Osteoblast (primary cell): ENCODE results near the gene SDC1. TPM values are rescaled to one million over a fixed set of nuclear protein-coding genes. Genes with fewer than 3 reads are reported as not detected.

Source experiments
- DNase-seq: peaks from one replicate; pipeline ENCODE4 v3.0.0; 2011; ENCODE audit warnings: low spot score, mixed read lengths; ENCODE audit not compliant: insufficient read length; ENCODE audit errors: missing footprints
- H2AFZ ChIP-seq: 2 replicates; pipeline ENCODE4 v1.6.0; 2011; ENCODE audit warnings: mild to moderate bottlenecking, low read length
- H3K27ac ChIP-seq: 2 replicates; pipeline ENCODE4 v1.5.1; 2011; ENCODE audit warnings: mild to moderate bottlenecking, low read depth, low read length, moderate library complexity
- H3K27me3 ChIP-seq: 2 replicates; pipeline ENCODE4 v1.6.0; 2012; ENCODE audit warnings: mild to moderate bottlenecking, control low read depth, inconsistent platforms, low read length, moderate library complexity; ENCODE audit not compliant: insufficient read depth
- H3K36me3 ChIP-seq: 2 replicates; pipeline ENCODE4 v1.5.1; 2011; ENCODE audit warnings: mild to moderate bottlenecking, low read length, control low read depth, moderate library complexity; ENCODE audit not compliant: insufficient read depth
- H3K4me1 ChIP-seq: 2 replicates; pipeline ENCODE4 v1.5.1; 2011; ENCODE audit warnings: mild to moderate bottlenecking, low read length, control low read depth, moderate library complexity; ENCODE audit not compliant: insufficient read depth
- H3K4me2 ChIP-seq: 2 replicates; pipeline ENCODE4 v1.6.0; 2011; ENCODE audit warnings: mild to moderate bottlenecking, low read length; ENCODE audit not compliant: insufficient read depth
- H3K4me3 ChIP-seq: fragments of 200-600 bp; sonication (generic); 3 replicates; pipeline ENCODE4 v1.5.1; 2012; ENCODE audit warnings: mild to moderate bottlenecking, low read length, inconsistent platforms; ENCODE audit not compliant: insufficient read depth
- H3K79me2 ChIP-seq: 2 replicates; pipeline ENCODE4 v1.6.0; 2012; ENCODE audit warnings: mild to moderate bottlenecking, low read length, control low read depth, inconsistent platforms; ENCODE audit not compliant: insufficient read depth
- H3K9me3 ChIP-seq: 2 replicates; pipeline ENCODE4 v1.5.1; 2011; ENCODE audit warnings: low read depth, low read length, control low read depth
- H4K20me1 ChIP-seq: 2 replicates; pipeline ENCODE4 v1.6.0; 2012; ENCODE audit warnings: mild to moderate bottlenecking, low read length, control low read depth; ENCODE audit not compliant: insufficient read depth
- total RNA-seq: library from RNA; depleted of rRNA; stranded (reverse); fragments of >200 nt; gene quantifications from 2 replicates; pipeline ENCODE4 v1.2.3, GENCODE V29; 2012
- TF ChIP-seq, protein P1 (sequence below): IDR thresholded peaks from 2 replicates; pipeline ENCODE4 v1.5.1; 2011; ENCODE audit warnings: mild to moderate bottlenecking, low read depth, low read length, moderate library complexity; ENCODE audit errors: extremely low read depth

Gene SDC1
- total RNA-seq, 1 donor = 7.6 TPM

GRCh38 chr2:20229322-20230113, 4.6 kb upstream of the SDC1 start:
- H3K9me3 ChIP-seq = no peaks in the 10 kb centered on the region
- no peak overlapping the region for H3K4me2 ChIP-seq
- TF ChIP-seq, protein P1, sequence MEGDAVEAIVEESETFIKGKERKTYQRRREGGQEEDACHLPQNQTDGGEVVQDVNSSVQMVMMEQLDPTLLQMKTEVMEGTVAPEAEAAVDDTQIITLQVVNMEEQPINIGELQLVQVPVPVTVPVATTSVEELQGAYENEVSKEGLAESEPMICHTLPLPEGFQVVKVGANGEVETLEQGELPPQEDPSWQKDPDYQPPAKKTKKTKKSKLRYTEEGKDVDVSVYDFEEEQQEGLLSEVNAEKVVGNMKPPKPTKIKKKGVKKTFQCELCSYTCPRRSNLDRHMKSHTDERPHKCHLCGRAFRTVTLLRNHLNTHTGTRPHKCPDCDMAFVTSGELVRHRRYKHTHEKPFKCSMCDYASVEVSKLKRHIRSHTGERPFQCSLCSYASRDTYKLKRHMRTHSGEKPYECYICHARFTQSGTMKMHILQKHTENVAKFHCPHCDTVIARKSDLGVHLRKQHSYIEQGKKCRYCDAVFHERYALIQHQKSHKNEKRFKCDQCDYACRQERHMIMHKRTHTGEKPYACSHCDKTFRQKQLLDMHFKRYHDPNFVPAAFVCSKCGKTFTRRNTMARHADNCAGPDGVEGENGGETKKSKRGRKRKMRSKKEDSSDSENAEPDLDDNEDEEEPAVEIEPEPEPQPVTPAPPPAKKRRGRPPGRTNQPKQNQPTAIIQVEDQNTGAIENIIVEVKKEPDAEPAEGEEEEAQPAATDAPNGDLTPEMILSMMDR = no peak
- no peaks in the 10 kb centered on the region for H3K27me3 ChIP-seq
- no peaks in the 10 kb centered on the region for H4K20me1 ChIP-seq
- H3K79me2 ChIP-seq = no peaks in the 10 kb centered on the region
- H3K4me1 ChIP-seq = no peaks in the 10 kb centered on the region
- H3K36me3 ChIP-seq = no peaks in the 10 kb centered on the region
- no peak for DNase-seq
- no peak overlapping the region for H3K4me3 ChIP-seq
- no peak overlapping the region for H2AFZ ChIP-seq
- no peak overlapping the region for H3K27ac ChIP-seq

DNA sequence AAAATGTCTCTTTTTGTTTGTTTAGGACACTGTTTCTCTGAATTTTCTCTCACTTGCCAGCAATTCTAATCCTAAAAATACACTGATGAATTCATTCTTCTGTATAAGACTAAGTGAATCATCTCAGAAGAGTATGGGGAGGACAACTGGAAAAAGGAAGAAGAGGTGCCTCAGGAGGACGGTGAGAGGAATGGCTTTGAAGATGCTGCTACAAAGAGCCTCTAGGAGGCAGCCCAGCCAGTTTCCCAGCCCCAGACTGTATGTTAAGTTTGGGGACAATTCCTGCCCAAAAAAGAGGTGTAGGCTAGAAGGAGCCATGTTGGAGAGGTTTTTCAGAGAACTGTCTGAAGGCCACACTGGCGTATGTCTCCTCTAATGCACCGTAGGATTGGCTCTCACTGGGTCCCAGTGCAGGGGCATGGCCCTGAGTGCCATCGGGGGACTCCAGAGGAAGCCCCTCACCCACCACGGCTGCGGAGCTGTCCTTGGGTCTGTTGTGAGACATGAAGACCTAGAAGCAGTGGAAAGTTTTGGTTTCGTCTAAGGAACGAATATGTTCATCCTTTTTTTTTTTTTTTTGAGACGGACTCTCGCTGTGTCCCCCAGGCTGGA, 3.1 kb upstream of the SDC1 start:
- TF ChIP-seq, protein P1 = no peak
- Histone ChIP-seq H3K27ac (no peak overlapping the region), H3K36me3 (no peaks in the 10 kb centered on the region), H3K27me3 (no peaks in the 10 kb centered on the region), H3K4me3 (no peak overlapping the region), H3K4me1 (peaks cover 4% of the 10 kb centered on the region), H4K20me1 (no peaks in the 10 kb centered on the region), H3K79me2 (no peaks in the 10 kb centered on the region), H2AFZ (no peak overlapping the region), H3K4me2 (no peak overlapping the region), H3K9me3 (no peaks in the 10 kb centered on the region)
- DNase-seq = no peak

GRCh38 chr2:20226152-20226545, 1.2 kb upstream of the SDC1 start:
- DNase-seq = peak; percentile 71
- H3K4me1 ChIP-seq = peaks cover 17% of the 10 kb centered on the region
- no peaks in the 10 kb centered on the region for H3K36me3 ChIP-seq
- no peaks in the 10 kb centered on the region for H3K79me2 ChIP-seq
- no peak overlapping the region for H2AFZ ChIP-seq
- H3K27ac ChIP-seq = no peak overlapping the region
- H4K20me1 ChIP-seq = no peaks in the 10 kb centered on the region
- H3K4me3 ChIP-seq = no peak overlapping the region
- H3K9me3 ChIP-seq = no peaks in the 10 kb centered on the region
- H3K27me3 ChIP-seq = no peaks in the 10 kb centered on the region
- no peak overlapping the region for H3K4me2 ChIP-seq
- TF ChIP-seq, protein P1 = no peak
